HG03520 (cell line): Measurements from ENCODE around the gene WBP4.
"Not testable (repeated sequence)": the region's sequence is repeated elsewhere in the genome, so short reads cannot be mapped to it uniquely, and the experiment has no call there.

Experiments used
- ATAC-seq: cut with Tn5 transposase; IDR thresholded peaks from one replicate; pipeline ENCODE4 v1.9.1; 2021; ENCODE audit warnings: mild to moderate bottlenecking, moderate library complexity; ENCODE audit not compliant: unreplicated experiment

Gene WBP4

GRCh38 chr13:41077475-41077874, 16.2 kb downstream of the WBP4 start:
- no peak for ATAC-seq

GRCh38 chr13:41079725-41080124, 18.4 kb downstream of the WBP4 start:
- ATAC-seq = no peak

- no peak for ATAC-seq
These were observed 24.8 kb downstream of the WBP4 start for GRCh38 chr13:41085961-41086585.

- ATAC-seq = not testable (repeated sequence)
These were observed 34.4 kb downstream of the WBP4 start for GRCh38 chr13:41095681-41096080.

- ATAC-seq = no peak
These were observed 37.5 kb downstream of the WBP4 start for GRCh38 chr13:41098761-41099160.

- ATAC-seq = no peak
These were observed 38.7 kb downstream of the WBP4 start for GRCh38 chr13:41099986-41100385.

GRCh38 chr13:41107104-41107571, 45.8 kb downstream of the WBP4 start:
- no peak for ATAC-seq

- ATAC-seq = no peak
These were observed 46.3 kb downstream of the WBP4 start for GRCh38 chr13:41107584-41108014.

- ATAC-seq = no peak
These were observed 50.1 kb downstream of the WBP4 start for GRCh38 chr13:41111454-41111853.

- no peak for ATAC-seq
These were observed 56.6 kb downstream of the WBP4 start for GRCh38 chr13:41117869-41118268.

GRCh38 chr13:41122838-41123237, 61.5 kb downstream of the WBP4 start:
- no peak for ATAC-seq

GRCh38 chr13:41127701-41128100, 66.4 kb downstream of the WBP4 start:
- ATAC-seq = no peak

- no peak for ATAC-seq
These were observed 69.0 kb downstream of the WBP4 start for GRCh38 chr13:41130356-41130755.

- ATAC-seq = not testable (repeated sequence)
These were observed 69.9 kb downstream of the WBP4 start for GRCh38 chr13:41131189-41131588.

GRCh38 chr13:41131660-41132511, 70.6 kb downstream of the WBP4 start:
- peak; percentile 6 for ATAC-seq

GRCh38 chr13:41132512-41133152, 71.3 kb downstream of the WBP4 start, which contains the start of gene KBTBD6:
Gene KBTBD6 (minus strand): TSS chr13:41132802. CDS start chr13:41132511, 291 bp downstream.
- peak; percentile 96 for ATAC-seq
